Epithelial cell of esophagus (primary cell): Measurements from ENCODE around the gene THAP8.

ENCODE experiments used
- DNase-seq: peaks from one replicate; pipeline ENCODE4 v3.0.0; 2010; ENCODE audit warnings: low read depth
- H3K4me3 ChIP-seq: 2 replicates; pipeline ENCODE4 v1.5.1; 2011; ENCODE audit warnings: mild to moderate bottlenecking, low read length, control low read depth
- TF ChIP-seq, protein P1 (sequence below): IDR thresholded peaks from 2 replicates; pipeline ENCODE4 v1.5.1; 2011; ENCODE audit warnings: low read depth, mild to moderate bottlenecking, low read length, control low read depth, inconsistent platforms; ENCODE audit not compliant: insufficient read depth; ENCODE audit errors: missing control alignments

Gene THAP8

GRCh38 chr19:36028313-36029041 lies 25.6 kb downstream of the THAP8 start:
- H3K4me3 ChIP-seq = no peak overlapping the region
- DNase-seq = no peak
- TF ChIP-seq, protein P1, sequence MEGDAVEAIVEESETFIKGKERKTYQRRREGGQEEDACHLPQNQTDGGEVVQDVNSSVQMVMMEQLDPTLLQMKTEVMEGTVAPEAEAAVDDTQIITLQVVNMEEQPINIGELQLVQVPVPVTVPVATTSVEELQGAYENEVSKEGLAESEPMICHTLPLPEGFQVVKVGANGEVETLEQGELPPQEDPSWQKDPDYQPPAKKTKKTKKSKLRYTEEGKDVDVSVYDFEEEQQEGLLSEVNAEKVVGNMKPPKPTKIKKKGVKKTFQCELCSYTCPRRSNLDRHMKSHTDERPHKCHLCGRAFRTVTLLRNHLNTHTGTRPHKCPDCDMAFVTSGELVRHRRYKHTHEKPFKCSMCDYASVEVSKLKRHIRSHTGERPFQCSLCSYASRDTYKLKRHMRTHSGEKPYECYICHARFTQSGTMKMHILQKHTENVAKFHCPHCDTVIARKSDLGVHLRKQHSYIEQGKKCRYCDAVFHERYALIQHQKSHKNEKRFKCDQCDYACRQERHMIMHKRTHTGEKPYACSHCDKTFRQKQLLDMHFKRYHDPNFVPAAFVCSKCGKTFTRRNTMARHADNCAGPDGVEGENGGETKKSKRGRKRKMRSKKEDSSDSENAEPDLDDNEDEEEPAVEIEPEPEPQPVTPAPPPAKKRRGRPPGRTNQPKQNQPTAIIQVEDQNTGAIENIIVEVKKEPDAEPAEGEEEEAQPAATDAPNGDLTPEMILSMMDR = no peak

DNA sequence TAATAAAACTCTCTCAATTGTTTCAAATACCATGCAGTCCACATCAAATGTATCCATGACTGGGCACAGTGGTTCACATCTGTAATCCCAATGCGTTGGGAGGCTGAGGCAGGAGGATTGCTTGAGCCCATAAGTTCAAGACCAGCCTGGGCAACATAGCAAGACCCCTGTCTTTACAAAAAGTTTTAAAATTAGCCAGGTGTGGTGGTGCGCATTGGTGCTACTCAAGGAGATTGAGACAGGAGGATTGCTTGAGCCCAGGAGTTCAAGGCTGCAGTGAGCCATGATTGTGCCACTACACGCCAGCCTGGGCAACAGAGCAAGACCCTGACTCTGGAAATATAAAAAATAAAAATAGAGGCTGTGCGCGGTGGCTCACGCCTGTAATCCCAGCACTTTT lies 26.4 kb downstream of the THAP8 start:
- no peak for DNase-seq
- no peak overlapping the region for H3K4me3 ChIP-seq
- TF ChIP-seq, protein P1 = no peak

- DNase-seq = no peak
- TF ChIP-seq, protein P1 = no peak
- H3K4me3 ChIP-seq = no peak overlapping the region
Observed at GRCh38 chr19:36026091-36026876, 27.8 kb downstream of the THAP8 start.

DNA sequence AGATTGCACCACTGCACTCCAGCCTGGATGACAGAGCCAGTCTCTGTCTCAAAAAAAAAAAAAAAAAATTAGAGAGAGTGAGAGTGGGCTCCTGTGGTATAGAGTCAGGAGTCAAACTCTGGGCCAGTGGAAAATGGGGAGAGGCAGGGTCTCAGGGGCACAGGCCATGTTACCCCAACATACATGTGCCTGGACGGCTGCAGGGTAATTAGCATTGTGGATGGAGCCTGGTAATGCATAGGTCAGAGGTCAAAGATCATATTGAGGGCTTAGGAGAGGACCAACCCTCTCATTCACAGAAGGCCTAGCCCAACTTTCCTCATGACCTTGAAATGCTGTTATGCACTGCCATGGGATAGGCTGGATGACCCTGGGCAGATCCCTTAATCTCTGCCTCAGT lies 28.5 kb downstream of the THAP8 start:
- no peak for DNase-seq
- TF ChIP-seq, protein P1 = no peak
- no peak overlapping the region for H3K4me3 ChIP-seq

- DNase-seq = no peak
- H3K4me3 ChIP-seq = no peak overlapping the region
- TF ChIP-seq, protein P1 = no peak
Observed at GRCh38 chr19:36023432-36023831, 30.7 kb downstream of the THAP8 start.

DNA sequence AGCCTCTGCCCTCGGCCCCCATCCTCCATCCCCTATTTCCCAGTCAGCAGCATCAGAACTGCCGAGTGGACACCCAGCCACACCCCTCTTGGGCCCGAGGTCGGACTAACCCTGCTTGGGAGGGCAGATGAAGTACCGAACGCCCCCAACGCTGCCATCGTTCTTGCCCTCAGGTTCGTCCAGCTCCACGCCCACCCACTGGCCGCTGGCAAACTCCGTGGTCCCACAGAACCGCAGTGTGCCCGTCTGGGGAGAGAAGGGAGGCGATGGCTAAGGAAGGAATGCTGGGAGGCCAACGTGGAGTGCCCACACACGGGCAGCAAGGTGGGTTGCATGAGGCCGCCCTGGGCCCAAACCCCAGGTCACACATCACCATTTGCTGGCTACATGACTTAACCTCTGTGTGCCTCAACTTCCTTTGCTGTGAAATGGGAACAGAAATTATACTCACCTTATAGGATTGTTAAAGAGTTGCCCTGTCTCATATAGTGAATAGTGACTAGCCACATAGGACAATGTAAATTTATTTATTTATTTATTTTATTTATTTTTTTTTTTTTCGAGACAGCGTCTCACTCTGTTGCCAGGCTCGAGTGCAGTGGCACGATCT lies 34.9 kb downstream of the THAP8 start:
- no peak for DNase-seq
- TF ChIP-seq, protein P1 = no peak
- H3K4me3 ChIP-seq = no peak overlapping the region
